HG03039 (cell line): ENCODE results near the gene ARHGEF26.

Experiments
- ATAC-seq: cut with Tn5 transposase; IDR thresholded peaks from one replicate; pipeline ENCODE4 v1.9.1; 2021; ENCODE audit warnings: mild to moderate bottlenecking, moderate library complexity; ENCODE audit not compliant: unreplicated experiment

ARHGEF26 gene

DNA sequence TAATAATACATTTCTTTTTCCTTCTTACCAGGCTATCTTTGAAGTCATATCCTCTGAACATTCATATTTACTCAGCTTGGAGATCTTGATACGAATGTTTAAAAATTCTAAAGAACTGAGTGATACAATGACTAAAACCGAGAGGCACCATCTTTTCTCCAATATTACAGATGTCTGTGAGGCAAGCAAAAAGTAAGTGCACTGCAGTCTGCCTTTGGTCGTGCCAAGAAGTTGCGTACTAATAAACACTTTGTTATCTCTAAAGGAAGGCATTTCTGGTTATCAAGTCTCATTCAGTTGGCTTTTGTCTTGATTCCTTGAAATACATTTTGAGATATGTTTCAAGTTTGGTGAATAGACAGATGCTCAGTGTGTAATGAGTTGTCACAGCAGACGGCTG, 31.6 kb downstream of the ARHGEF26 start:
- ATAC-seq, result no peak

DNA sequence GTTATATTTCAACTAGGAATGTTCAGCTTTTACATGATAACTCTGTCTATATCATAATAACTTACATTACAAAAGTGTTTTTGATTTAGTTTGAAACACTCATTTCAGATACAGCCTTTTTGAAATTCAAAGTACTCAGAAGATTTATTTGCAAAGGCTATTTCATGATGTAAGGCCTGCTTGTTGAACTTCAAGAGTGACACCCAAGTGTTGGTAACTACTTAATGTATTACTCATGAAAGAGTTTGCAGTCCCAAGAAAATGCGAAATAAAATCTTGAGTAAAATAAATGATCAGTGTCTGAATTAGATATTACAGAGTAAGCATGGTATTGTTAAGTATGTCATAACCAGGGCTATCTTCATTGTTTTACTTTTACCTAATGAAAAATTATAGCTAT, 35.3 kb downstream of the ARHGEF26 start:
- no peak for ATAC-seq

DNA sequence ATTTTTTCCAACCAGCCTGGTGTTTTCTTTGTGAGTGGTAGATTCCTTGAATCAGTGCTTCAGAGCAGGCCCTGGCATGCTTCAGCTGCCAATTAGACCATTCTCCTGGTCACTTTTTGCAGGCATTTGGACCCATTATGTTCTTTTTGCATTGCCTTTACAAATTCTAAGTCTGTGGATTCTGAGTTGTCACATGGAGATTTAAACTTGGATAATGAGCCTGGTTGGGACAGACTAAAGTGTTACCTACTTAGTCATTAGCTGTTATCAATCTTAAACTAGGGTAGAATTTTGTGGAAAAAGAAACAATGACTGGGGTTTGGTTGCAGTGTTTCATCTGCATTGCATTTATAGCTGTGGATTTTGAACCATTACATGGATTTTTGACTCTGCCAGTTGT, 40.6 kb downstream of the ARHGEF26 start:
- no peak for ATAC-seq

DNA sequence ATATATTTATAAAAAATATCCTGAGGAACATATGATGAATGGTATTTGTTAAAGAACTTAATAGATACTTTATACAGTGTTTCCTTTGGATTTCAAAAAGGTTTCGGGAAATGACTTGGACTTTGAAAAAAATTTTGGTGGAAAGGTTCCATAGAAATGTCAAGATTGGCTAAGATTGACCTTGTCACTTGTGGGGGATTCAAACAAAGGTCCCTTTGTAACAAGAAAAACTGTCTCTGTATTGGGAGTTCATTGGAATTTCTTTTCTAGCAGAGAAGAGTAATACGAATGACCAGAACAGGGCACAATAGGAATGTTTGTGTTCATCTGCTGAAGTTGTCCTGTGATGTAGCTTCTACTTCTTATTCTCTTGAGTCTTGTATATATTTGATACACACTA, 43.2 kb downstream of the ARHGEF26 start:
- ATAC-seq, result no peak

DNA sequence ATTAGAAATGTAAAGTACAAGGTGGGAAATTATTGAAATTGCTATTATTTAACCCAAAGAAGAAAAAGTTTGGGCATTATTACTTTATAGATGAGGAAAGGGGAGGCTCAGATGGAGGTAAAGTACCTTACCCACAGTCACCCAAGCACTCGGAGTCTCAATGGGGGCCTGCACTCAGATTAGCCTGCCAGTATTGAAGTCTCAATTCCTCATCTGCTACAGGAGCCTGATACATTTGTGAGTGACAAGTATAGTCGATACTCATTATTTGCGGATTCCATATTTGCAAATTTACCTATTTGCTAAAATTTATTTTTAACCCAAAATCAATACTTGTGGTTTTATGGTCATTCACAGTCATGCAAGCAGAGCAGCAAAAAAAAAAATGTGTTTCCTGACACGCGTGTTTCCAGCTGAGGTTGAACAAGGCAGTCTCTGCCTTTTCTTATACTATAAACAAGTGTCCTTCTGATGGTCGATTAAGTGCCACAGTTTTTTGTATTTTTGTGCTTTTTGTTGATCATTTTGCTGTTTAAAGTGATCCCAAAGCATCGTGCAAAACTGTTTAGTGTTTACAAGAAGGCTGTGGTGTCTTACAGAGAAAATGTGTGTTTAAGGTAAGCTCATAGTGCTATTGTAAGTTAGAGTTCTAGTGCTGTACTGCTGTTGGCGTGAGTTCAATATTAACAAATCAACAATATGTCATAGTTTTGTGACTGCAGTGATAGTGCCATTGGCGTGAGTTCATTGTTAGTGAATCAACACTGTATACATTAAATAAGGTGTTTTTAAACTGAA, 48.0 kb downstream of the ARHGEF26 start:
- no peak for ATAC-seq

DNA sequence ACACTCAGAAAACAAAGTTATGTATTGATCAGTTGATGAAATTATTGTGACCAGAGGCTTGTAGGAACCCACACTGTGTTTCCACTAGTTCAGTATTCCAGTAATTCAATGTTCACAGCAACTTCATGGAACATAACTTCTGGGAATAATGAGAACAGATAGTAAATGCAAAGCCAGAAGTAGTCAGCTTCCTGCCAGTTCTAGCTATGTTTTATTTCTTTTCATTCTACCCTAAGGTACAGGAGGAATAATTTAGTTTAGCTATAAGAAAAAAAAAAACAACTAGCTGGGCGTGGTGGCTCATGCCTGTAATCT, 48.6 kb downstream of the ARHGEF26 start:
- no peak for ATAC-seq

DNA sequence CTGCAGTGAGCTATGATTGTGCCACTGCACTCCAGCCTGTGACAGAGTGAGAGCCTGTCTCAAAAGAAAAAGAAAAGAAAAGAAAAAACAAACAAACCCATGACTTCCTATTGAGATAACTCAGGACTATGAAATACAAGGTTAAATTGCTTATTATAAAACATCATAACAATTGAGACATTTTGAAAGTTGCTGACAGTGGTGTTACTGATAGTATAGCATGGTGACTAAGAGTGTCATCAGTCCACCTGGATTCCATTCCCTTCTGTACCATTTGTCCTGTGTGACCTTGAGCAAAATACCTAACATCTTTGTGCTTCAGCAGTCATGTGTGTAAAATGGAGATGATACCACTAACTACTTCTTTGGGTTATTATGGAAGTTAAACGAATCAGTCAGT, 49.1 kb downstream of the ARHGEF26 start:
- no peak for ATAC-seq

DNA sequence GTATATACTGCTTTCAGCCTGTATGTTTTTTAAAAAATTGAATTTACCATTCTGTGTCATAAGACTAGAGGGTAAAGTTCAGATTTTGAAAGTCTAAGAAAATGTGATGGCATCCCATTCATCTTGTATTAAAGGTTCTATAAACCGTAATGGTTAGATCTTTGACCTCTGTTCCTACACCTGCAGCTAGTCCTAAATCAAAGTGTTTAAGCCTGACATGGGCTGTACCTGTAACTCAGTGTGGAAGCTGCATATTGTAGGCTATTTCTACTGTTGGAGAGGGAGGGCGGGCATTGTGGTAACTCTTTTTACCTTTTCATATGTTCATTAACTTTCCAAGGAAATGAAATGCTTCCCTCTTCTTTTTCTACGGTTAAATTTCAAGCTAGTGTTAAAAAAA, 53.9 kb downstream of the ARHGEF26 start:
- no peak for ATAC-seq

DNA sequence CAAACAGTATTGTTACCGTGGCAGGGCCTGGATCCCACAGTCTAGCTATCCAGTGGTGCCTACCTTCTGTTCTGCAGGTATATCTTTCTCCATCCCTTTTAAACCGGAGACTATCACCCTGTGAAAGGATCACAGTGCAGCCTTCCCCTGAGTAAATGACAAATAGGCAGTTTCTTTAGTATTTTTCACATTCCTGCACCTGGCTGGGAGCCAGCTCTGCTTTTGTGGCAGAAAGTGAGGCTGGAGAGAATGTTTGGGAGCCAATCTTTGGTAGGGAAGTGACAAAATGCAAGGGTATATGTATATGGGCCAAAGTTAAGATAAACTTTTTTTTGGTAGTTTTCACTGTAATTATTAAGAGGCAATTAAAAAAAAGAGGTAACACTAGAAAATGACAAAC, 54.8 kb downstream of the ARHGEF26 start:
- no peak for ATAC-seq

DNA sequence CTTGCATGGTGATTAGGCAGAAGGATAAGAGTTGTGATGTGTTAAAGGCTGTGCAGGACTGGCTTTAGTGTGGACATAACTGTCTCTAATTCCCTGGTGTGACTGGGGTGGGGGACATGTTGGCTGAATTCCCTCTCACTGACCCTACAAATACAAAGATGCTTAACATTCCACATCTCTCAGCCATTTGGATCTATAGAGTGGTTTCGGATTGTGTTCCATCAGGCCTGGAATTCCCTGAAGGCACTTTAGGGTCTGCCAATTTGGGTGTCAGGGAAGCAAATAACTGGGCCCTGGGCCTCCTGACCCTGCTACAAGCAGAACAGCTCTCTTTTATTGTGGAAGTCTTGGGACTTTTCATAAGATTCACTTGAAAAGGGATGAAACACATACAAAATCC, 56.2 kb downstream of the ARHGEF26 start:
- no peak for ATAC-seq

DNA sequence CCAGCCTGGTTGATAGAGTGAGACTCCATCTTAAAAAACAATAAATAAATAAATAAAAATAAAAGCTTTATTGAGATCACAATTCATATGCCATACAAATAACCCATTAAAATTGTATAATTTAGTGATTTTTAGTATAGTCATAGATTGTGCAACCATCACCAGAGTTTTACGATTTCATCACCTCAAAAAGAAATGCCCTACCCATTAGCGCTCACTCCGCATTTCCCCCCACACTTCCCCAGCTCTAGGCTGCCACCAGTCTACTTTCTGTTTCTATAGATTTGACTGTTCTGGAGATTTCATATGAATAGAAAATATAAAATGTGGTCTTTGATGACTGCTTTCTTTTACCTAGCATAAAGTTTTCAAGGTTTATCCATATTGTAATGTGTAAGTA, 57.0 kb downstream of the ARHGEF26 start:
- ATAC-seq, result no peak

DNA sequence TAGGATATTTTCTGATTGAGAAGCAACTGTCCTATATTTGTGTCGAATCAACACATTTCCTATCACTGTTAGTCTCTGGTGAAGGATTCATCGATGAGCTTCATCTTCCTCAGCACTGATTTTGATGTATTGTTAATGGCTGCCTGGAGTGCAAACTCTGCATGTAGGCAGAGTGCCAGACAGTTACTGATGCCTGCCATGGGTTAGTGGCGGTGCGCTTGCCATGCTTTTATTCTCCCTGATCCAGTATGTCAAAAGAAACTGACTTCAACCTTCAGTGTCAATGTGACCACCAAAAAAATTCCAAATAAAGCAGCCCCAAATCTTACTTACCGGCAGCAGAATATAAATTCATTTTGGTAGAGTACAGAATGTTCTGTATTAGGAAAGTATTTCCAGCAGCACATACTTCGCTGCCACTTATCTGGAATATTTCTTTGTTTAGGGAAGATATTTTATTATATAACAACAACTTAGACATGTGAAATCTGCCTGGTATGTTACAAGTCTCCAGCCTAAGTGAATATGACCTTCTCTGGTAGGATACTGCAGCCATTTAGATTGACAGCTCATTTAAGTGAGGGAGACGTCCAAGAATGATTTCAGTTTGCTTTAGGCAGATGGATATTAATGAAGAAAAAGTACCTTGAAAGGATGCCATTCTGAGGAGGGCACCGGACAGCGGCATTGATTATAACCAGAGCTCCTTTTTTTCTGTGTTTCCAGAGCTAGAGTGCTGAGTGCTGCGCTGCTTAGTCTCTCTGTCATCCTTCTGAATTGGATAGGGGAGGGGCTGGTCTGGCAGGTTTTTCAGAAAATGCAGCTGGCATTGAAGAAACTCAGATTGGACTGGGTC, 59.9 kb downstream of the ARHGEF26 start:
- no peak for ATAC-seq

DNA sequence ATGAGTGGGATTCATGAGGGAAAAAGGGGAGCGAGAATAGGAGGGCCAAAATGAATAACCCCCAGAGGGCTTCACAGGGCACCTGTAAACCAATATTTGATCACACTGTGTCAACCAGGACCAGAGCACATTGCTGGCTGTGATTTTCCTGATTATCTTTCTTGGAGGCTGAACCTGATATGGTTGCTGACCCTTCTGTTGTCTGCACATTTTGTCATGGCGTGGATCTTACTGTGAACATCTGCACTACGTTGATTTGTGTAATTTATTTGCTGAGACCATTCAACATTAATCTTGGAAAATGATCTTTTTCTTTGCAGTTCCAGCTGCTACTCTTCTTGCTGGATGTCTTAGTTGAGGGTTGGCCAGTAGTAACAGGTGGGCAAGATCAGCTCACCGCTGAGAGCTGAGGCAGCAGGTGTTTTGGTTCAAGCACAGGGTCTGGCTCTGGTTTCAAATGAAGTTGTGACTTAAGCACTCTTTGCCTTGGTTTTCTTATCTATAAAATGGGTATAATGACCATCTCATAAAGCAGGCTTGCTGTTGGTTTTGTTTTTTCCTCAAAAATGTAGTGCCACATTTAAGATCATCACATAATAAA, 61.2 kb downstream of the ARHGEF26 start:
- ATAC-seq, result no peak

DNA sequence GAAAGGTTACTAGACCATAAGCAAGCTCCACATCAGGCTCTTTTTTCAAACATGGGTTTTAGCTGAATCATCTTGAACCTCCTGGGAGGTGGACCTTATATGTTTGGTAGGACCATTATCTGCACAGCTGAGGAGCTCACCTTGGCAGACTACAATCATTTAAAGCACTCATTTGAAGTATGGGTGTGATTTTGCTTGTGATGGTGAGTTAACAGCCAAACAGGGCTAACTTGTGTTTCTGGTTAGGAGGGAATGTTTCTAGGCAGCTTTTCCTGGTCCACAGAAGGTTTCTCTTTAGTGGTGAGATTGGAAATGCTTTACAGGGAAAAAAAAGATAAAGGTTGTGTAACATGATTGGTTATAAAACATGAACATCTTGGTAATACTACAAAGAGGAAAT, 61.8 kb downstream of the ARHGEF26 start:
- ATAC-seq, result no peak

DNA sequence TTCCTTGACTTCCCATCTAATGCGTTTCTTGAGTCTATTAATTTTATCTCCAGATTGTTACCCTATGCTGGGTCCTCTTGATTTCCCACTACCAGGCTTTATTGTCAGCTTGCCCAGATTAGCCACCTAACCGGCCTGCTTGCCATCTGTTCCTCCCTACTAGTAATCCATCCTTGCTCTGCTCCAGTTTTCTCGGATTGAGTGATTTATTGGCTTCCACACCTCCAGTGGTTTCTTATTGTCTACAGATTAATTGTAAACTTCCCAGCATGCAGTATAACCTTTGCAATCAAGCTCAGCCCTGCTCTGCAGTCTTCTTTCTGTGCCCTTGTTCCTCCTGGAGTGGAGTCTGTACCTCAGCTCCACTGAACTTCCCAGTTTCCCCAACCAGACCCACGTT, 63.4 kb downstream of the ARHGEF26 start:
- ATAC-seq, result no peak

DNA sequence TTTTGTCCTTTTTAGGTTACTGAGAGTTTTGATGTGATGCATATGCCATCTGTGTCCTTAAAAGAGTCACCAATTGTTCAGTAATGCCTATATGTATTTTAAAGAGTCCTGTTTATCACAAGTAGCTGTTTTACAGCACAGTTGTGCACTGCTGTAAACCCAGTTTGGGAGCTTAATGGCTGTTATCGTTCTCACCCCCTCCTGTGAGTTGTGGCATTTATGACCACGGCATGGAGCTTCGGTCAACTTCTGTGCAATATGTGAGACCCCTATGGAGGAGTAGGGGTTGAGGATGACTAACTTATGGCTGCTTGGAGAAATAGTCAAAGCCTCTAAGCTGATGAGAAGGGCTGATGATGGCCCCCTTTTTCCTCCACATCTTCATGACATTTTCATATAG, 67.2 kb downstream of the ARHGEF26 start:
- ATAC-seq, result no peak

DNA sequence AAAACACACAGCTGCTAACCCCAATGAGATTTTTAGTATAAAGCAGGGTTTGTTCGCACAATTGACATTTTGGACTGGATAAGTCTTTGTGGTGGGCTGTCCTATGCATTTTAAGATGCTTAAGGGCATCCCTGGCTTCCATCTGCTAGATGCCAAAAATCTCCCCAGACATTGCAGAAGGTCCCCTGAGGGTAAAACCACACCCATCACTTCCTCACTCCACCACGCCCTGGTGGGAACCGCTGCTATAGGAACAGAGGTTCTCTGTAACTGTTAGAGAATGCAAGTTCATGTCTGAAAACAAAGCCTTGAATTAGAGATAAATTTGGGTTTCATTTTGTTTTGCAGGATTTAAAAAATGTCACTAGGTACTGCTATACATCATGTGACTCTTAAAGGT, 67.7 kb downstream of the ARHGEF26 start:
- no peak for ATAC-seq

DNA sequence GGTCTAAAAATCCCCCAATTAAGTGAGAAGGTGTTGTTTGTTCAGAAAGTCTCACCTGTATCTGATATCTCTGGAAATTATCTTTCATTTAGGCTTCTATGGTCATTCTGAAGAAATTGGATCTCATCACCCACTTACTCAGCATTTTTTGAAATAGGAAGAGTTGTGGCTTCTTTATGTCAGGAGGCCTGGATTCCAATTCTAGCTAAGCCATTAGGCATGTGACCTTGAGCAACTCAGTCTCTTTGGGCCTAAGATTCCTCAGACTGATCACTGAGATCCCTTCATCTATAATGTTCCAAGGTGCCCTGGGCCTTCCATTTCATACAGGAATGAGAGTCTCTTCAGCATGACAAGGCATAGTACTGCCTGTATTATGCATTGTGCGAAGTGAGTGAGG, 70.3 kb downstream of the ARHGEF26 start:
- ATAC-seq, result no peak

DNA sequence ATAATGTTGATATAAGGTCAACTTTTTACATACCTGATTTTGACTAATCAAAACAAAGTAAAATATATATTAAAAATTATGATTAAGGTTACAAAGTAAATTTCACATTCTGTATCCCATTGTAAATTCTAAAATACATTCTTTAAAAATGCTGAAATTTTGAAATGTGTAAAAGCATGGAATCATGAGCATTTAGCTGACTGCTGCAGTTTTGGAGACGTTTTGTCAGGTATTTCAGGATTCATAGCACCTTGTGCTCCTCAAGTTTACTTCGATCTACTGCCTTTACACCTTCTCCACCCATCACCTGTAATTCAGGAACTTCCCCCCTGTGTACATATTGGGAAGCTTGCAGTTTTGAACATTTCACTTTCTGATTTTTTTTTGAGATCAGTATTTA, 71.0 kb downstream of the ARHGEF26 start:
- no peak for ATAC-seq

DNA sequence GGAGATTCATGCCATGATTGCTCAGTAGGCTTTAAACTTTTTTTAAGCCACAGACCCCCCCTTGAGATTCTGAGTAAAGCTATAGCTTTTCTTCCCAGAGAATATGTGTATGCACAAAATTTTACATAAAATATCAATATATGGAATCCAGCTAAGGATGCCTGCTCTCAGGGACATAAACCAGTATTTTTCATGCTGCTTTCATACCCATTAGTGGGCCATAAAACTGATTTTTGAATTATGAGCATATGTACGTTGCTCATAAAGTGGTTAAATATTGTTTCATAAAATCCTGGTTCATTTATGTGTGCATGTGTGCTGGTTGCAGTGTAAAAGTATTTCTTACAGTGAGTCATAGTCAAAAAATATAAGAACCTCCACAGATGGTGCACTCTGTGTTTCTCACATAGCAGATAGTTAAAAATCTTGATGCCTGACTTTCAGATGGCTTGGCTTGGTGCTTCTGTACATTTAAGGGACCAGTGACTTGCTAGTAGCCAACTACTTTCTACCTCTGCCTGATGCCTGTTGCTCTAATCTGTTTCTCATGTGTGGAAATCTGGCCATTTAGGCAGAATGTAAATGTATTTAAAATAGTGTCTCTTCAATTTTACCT, 71.9 kb downstream of the ARHGEF26 start:
- ATAC-seq, result no peak

DNA sequence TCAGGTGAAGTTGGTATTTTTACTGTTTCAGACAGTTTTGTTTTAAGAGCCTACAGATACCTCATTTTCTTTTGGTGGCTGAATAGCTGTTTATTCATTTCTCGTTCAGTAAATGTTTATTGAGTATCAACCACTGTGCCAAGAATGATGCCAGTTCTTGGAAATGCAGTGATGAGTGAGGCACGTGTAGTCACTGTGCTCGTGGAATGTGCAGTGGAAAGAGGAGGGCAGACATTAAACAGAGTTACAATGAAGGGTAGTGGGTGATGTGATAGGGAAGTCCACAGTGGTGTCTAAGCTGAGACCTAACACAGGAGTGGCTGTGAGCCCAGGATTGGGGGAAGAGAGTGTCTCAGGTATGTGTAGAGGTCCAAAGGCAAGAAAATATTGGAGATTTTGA, 73.7 kb downstream of the ARHGEF26 start:
- ATAC-seq, result no peak
